ENCODE data around the gene FGF14.
"Not testable (repeated sequence)": the region's sequence is repeated elsewhere in the genome, so short reads cannot be mapped to it uniquely, and the experiment has no call there.

The FGF14 gene

DNA sequence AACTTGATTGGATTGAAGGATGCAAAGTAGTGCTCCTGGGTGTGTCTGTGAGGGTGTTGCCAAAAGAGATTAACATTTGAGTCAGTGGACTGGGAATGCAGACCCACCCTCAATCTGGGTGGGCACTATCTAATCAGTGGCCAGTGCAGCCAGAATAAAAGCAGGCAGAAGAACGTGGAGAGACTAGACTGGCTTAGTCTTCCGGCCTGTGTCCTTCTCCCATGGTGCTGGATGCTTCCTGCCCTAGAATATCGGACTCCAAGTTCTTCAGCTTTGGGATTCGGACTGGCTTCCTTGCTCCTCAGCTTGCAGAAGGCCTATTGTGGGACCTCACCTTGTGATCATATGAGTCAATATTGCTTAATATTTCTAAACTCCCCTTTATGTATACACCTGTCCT is 564.1 kb downstream of the FGF14 start:
- not testable (repeated sequence) for DNase-seq

DNA sequence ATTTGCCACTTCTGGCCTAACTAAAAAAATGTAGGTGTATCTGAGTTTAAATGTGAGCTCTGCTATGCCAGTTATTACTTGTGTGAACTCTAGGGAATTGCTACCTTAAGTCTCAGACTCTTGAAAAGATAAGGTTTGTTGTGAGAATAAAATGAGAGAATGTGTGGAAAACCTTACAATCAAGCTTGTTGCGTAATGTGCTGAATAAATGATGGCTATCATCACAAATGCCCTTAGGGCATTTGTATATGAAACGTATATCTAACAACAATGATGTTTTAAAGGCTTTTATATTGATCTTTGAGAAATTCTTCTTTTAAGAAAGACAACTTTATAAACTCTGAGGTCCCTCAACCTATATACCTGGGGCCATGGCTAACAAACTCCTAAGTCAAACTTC is 564.6 kb downstream of the FGF14 start:
- DNase-seq, result no peak

DNA sequence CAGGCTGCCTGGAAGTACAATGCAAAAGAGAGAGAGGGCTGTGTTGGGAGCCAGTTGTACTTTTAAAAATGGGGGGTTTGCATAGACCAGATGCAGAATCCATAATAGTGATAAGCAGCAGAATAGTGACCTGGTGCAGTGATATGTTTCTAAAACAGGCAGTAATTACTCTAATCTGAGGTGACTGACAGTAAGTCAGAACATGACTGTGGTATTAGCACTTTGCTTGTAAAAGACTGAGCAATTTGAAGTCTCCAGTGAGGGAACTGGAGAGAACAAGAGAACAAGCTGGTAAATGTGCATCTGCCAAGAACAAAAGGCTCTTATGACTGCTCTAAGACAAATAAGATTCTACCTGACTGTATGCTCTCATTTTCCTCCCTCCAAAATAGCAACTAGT is 565.9 kb downstream of the FGF14 start:
- no peak for DNase-seq

DNA sequence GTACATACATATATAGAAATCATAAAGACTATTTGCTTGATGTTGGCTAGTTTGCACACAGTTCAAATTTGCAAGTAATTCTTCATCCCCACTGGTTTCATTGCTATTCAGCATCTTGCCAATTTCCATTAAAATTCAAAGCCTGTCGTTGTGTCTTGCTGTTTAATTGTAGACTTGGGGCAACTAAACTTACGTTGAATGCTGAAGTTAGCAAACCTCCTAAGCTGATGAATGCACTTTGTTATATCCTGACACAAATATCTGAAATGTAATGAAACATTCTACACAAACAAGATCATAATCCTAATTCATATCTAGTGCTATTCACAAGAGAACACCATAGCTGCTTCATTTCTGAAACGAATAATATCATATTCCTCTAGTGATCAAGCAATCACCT is 568.2 kb downstream of the FGF14 start:
- no peak for DNase-seq

DNA sequence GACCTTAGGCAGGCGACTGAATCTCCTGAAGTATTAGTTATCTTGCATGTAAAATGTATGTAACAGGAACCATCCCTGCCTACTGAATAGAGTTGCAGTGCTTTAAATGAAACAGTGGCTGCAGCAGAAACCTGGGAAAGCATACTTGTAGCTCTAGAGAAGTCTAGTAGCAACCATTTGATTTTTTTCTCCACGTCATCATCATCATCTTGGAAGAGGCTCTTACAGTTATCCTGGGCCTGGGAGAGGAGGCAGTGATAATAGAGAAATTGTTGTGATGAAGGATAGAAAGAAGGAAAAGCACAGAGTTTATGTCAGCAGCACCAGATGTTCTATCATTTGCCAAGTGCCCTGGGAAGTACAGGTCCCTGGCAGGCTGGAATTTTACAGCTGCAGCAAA is 571.8 kb downstream of the FGF14 start:
- no peak for DNase-seq

DNA sequence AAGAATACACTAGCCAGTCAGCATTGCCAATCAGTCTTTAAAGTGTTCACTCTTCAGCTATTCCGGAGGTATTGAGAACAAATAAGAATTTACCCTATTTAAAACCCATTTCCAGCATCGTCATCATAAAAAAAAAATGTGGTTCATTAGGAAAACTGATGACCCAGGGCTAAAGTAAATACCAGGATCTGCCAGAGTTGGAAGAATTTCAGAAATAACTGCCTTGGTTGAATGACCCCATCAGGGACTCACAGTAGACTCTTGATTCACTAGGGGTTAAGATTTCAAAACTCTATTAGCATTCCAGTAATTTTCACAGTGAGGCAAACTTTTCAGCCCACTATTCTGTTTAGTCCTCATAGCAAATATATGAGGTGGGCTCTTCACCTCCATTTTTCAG is 572.4 kb downstream of the FGF14 start:
- DNase-seq, result no peak

DNA sequence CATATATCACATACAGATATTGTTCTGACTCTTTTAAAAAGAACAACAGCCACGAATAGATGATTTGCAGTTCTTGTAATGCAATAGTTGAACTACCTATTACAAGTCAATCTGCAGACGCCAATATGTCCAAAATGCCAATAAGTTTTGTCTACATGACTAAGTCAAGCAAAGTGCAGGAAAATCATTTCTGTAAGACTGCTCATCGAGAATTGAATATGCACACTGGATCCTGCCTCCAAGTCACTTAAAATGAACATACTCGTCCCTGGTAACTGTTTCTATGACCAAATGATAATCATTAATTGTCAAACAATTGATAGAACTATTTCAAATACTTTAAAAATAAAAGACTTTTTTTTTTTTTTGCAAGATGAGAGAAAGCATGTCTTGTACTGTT is 573.7 kb downstream of the FGF14 start:
- no peak for DNase-seq

DNA sequence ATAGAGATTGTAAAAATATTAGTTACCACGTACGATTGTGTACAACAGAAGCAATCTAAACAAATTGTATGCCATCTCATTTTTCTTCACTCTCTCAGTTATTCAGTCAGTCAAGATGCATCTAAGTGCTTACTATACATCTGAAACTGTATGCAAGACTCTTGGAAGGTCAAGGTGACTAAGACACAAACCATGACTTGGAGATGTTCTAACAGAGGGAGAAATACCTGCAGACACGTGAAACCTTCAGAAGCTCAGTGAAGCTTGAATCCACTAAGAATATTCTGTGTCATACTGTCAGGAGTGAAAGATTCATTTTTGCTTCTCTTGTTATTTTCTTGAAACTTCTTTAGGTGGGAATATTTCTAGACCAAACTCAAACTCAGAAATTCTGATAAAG is 584.0 kb downstream of the FGF14 start:
- no peak for DNase-seq

DNA sequence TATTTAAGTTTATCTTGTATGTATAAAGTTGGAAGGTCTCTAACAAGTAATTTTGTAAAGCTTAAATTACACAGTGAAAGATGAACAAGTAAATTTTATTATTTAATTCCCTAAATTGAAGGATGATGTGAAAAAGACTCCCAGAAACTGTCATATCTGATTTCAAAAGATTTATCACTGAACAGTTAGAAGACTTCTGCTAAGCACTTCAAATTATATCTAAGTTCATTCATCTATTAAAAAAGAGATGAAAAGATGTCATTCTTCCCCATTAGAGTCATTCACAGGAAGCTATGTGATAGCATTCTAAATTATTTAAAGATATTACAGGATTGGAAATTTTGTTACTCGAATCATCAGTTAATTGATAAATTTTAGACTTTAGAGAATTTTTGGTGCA is 590.0 kb downstream of the FGF14 start:
- DNase-seq, result no peak

DNA sequence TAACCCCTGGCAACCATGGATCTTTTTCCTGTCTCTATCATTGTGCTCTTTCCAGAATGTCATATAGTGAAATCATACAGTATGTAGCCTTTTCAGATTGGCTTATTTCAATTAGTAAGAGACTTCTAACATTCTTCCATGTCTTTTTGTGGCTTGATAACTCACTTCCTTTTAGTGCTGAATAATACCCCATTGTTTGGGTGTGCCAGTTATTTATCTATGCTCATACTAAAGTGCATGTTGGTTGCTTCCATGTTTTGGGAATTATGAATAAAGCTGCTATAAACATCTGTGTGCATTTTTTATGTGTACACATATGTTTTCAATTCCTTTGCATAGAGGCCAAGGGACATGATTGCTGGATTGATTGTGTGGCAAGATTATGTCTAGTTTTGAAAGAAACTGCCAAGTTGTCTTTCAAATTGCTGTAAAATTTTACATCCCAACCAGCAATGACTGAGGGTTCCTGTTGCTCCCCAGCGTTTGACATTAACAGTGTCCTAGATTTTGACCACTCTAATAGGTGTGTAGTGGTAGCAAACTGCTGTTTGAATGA is 590.5 kb downstream of the FGF14 start:
- DNase-seq, result no peak

DNA sequence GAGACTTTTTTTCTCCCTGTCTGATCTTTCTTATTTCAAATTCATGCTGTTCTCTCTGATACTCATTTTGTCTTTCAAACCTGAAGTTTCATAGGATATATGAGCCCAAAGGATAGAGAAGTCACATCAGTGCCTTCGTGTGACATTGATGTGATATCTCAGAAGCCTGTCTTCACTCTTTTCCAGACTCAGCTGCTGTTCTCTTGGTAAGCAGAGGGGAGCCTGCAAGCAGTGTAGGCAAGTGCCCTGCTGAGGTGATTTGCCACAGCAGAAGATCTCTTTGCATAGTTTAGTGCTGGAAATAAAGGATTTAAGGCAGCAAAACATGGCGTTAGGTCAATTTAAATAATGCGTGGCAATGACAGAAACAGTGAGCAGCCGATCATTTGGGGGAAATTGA is 602.7 kb downstream of the FGF14 start:
- no peak for DNase-seq

DNA sequence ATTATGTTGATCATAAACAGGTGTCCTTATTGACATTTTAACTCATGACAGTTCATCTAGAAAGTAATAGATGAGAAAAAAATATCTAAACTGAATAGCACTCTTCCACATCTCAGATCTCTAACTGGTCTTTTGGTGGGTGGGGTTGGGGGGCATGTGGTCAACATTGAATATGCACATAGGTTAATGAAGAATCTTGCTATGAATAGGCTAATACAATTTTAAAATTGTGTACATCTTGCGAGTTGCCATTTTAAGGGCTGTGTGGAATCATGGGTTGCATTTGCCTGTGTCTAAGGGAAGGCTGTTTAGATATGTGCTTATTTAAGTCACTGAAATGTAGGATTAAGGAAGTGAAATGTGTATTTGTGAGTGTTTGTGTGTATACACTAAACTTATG is 603.4 kb downstream of the FGF14 start:
- no peak for DNase-seq

DNA sequence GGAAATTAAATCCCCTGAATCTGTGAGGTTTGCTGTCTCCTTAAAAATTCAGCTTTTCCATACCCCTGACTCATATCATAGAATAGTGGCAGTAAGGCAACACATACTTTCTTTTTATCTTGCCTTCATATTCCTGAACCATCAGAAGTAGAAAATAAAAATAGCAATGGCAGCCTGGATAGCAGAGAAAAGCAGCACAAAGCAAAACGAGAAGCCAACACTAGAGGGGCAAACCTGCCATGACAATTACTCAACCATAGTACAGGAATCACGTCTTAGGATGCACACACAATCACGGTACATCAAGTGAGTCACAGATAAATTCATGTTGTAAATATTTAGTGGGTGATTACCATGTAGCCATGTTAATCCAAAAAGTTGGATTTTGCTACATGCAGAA is 606.4 kb downstream of the FGF14 start:
- DNase-seq, result no peak

DNA sequence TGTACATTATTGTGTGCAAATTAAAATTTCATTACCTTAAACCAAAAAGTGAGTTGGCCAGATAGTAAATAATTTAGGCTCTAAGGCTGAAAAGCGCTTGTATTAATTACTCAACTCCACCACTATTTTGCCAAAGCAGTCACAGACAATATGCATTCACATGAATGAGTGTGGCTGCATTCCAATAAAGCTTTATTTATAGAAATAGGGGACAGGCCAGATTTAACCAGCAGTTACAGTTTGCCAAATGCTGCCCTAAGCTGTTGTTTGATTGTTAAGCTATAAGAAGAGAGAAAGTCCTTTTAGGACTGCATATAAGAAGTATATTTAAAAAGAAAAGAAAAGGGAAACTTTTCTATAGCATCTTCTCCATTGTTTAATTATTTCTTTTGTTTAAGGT is 606.8 kb downstream of the FGF14 start:
- DNase-seq, result no peak

DNA sequence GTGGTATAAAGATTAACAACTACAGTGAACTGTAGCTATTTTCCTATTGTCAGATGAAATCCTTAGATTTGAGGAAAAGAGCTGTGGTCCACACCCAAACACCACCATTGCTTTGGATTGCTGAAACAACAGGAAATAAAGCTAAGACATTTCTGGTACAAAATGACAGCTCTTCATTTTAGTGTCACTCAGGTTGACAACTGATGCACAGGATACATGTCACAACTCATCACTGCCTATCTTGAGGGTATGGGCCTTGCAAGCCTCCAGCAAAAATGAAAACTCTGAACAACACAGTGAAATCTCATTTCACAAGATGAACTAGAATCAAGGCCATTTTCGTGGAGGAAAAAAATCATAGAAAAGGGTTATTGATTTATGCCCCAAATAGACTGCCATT is 609.7 kb downstream of the FGF14 start:
- no peak for DNase-seq

DNA sequence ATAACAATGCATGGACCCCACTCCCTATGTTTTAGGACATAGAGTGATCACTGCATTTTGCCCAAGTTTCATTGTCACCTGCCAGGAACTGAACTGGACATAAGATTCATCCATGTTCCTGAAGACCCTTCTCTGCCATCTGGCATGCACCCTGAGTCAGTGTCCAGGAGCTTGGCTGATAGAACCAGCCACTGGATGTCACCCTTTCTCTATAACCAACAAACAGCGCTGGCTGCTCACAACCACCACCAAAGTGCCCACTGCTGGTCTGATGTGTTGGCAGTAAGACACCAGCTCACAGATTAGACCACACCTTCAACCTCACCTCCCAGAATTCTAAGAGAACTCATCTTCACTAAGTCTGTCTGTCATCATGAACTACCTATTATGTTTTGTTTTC is 616.0 kb downstream of the FGF14 start:
- no peak for DNase-seq

DNA sequence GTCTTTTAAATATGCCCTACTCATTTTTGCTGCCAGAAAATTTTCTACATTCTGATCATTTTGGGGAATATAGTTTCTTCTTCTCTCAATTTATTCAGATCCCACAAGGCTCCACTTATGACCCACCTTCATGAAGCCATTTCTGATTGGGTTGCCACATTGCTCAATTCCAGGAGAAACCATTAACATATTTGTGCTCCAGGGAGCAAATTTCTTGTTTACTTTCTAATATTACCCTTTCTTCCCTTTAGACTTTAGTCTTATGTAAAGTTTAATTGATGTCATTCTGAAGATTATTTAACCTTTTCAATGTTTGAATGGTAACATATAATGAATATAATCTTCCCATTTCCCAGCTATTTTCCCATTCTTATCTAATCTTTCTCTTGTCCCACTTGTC is 617.5 kb downstream of the FGF14 start:
- no peak for DNase-seq

DNA sequence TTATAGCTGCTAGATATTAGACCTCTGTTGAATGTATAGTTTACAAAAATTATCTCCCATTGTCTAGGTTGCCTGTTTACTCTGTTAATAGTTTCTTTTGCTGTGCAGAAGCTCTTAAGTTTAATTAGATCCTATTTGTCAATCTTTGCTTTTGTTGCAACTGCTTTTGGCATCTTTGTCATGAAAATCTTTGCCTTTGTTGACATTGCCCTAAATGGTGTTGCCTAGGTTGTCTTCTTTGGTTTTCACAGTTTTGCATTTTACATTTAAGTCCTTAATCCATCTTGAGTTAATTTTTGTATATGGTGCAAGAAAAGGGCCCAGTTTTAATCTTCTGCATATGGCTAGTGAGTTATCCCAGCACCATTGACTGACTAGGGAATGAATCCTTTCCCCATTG is 618.3 kb downstream of the FGF14 start:
- DNase-seq, result no peak

DNA sequence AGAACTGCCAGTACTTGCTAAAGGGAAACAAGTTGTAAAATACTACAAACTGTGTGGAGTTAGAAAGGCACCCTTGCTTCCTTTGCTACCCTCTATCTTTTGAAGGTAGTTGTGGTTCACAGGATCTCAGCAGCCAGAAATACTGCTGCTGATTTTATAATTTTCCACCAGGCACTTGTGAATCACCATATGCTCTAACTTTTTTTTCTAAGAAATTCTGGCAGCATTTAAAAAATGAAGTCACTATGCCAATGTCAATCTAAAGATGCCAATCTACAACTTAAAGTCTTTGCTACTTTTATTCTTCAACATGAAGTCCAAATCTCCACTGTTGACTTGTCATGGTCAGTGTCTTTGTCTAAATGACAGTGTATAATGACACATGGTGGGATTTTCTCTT is 621.6 kb downstream of the FGF14 start:
- DNase-seq, result no peak

DNA sequence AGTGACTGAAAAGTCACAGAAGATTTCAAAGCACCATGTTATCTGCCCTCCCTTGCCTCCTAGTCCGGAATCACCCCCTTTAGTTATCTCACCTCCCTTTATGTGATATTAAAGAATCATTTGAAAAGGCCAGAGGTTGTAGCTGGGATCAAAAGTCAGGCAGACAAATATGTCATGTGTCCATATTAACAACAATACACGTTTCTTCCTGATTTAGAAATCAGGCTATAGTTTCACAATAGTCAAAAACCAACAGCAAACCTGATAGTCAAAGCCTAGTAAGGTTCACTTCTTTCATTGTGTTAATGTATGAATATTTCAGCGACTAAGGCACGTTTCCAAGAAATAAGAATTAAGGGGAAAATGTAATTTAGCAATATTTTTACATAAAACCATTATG is 622.7 kb downstream of the FGF14 start:
- no peak for DNase-seq

DNA sequence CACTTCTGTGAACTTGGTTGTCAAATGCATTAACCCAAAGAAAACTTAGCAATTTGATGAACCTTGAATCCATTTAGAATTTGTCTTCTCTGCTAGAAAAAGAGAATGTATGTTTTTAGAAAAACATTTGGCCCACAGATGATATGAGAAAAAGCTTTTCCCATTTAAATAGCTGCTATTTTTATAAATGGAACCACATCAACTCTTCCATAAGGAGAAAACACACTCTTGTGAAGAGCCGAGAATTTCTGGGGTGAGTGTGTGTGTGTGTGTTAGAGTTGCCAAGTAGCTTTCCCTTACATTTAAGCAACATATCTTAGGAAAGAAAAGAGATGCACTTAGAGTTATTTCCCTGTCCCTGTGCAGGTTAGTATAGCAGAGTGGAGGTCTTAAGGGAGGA is 626.6 kb downstream of the FGF14 start:
- DNase-seq, result no peak

DNA sequence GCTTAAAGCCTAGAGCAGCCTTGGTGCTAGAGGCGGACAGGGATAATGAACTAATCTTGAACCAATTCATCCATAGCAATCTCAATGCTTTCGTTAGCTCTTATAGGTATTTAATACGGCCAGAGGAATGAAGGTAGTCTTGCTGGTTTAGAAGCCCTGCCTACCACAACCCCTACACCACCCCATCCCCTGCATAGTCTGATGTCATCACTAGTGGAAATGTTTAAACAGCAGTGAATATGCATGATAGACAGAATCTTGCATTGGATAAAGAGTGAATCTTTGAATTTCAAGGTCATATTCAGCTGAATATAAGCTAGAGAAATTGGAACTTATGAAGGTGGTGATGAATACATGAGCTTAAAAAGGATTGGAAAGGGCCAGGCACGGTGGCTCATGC is 627.5 kb downstream of the FGF14 start:
- DNase-seq, result no peak

DNA sequence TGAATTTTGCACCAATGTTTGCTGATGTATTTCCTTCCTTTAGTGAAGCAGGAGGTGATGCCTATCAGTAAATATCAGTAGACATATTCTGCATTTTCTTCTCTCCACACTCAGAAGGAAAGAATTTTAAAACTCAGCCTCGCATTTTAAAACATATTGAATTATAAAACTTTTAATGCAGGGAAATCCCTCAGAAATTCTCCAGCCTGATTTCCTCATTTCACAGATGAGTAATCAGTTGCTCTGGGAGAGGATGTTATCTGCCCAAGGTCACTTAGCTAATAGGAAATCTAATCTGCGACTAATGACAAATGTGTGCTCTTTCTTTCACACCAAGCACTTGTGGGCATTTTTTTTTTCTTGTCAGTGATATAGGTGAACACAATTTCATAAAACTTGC is 628.8 kb downstream of the FGF14 start:
- DNase-seq, result no peak

DNA sequence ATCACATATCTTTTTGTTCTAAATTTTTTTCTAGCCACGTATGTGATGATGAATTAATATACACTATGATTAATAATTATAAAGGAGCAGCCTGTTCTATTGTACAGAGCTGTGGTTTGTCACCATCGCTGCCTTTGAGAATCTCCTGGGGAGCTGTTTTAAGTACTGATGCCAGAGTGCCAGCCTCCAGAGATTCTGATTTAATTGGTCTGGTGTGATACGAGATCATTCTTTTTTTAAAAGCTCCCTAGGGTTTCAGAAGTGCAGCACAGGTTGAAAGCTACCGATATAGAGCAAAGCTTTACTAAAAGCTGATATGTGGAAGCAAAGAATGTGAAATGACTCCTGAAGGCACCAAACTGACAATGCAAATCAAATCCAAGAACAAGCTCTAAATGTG is 634.7 kb downstream of the FGF14 start:
- no peak for DNase-seq

DNA sequence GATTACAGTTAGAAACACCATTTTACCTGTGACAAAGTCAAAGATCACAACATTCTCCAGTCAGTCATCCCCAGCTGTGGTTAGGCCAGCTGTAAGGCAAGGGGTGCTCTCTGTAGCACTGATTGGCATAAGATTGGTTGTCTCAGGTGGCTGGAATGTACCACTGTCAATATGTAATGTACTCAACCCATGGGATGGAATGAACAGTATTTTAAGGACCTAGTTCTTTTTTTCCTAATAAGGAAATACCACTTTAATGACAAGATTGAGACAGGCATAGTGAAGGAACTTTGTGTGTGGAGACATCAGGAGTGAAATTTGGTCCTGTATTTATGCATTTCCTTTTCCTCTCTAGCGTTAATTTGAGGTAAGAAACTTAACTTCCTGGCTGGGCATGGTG is 638.7 kb downstream of the FGF14 start:
- no peak for DNase-seq

DNA sequence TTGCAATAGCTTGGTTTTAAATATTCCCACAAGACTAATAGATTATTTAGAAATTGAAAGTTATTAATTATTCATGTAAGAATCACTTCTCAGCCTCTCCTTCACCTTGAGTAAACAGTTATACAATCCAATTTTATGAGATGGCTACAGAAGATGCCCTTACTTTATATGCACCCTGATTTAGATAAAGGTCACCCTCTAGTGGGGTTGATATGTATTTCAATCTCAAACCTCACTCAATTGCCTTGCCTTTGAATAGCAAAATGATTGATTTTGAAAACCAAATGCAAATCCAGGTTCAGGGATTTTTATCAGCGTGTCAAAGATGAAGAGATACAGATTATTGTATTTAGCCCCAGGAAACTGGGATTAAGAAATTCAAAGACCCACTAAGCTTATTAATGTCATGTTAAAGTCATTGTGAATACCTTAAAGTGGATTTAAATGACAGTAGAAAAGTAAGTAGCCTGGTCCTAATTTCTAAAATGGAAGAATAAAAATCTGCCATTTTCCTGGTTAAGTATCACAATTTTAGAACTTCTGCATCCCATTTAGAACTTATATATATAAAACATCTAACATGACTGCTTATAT is 644.3 kb downstream of the FGF14 start:
- no peak for DNase-seq

All from GOT3 (cell line).